H1 (cell line): Measurements from ENCODE around the gene CHAT. TPM values are rescaled to one million over a fixed set of nuclear protein-coding genes. Genes with fewer than 3 reads are reported as not detected.

Experiments used
- BACH1 ChIP-seq: IDR thresholded peaks from 2 replicates; pipeline ENCODE4 v1.6.1; 2012; ENCODE audit warnings: low read length, improper control_type of control experiment
- CBX8 ChIP-seq: fragments of 300-800, 300-1000 bp; sonication (generic); IDR thresholded peaks from 2 replicates; pipeline ENCODE4 v1.7.1; 2016; ENCODE audit warnings: low read depth, low read length, borderline replicate concordance
- E2F6 ChIP-seq: IDR thresholded peaks from 2 replicates; pipeline ENCODE4 v1.6.1; 2012; ENCODE audit warnings: inconsistent platforms
- HDAC6 ChIP-seq: IDR thresholded peaks from one replicate; pipeline ENCODE4 v1.7.1; 2012; ENCODE audit warnings: low read depth, mild to moderate bottlenecking, inconsistent platforms, low read length, moderate library complexity
- RBBP5 ChIP-seq: IDR thresholded peaks from 2 replicates; pipeline ENCODE4 v1.7.1; 2012; ENCODE audit warnings: low read depth, mild to moderate bottlenecking, inconsistent platforms, low read length, moderate library complexity, borderline replicate concordance
- SRF ChIP-seq: IDR thresholded peaks from 2 replicates; pipeline ENCODE4 v1.6.1; 2011; ENCODE audit warnings: mild to moderate bottlenecking, low read depth, low read length, moderate library complexity
- TAF1 ChIP-seq: IDR thresholded peaks from 2 replicates; pipeline ENCODE4 v1.6.1; 2011; ENCODE audit warnings: mild to moderate bottlenecking, low read depth, low read length
- polyA plus RNA-seq, 7 experiments: library from polyadenylated mRNA; depleted of rRNA in 3 of 7; stranded (reverse) in 5 of 7; unstranded in 2 of 7; fragments of >200 nt in 5 of 7; fragments of 200-250 nt in 2 of 7; gene quantifications; 1 replicate in 5 of 7; 2 replicates in 1 of 7; 4 replicates in 1 of 7; pipeline versions ENCODE4 v1.2.1 to v1.2.3, GENCODE V29; 2011 to 2013; ENCODE audit warnings: missing spikeins in 2 of 7, mixed read lengths in 2 of 7
- total RNA-seq: library from RNA; stranded (reverse); fragmentation: NEBNext Ultra II Directional; extraction: Animal tissue kit (Norgen Biotek cat#: 25700); gene quantifications from 2 replicates; pipeline ENCODE4 v1.2.1, GENCODE V29; 2021

The CHAT gene
- total and polyA plus RNA-seq, 2 of the 8 experiments (the other 6 are each of a cell fraction or from before 2014, with no cell fraction given) = not detected

DNA sequence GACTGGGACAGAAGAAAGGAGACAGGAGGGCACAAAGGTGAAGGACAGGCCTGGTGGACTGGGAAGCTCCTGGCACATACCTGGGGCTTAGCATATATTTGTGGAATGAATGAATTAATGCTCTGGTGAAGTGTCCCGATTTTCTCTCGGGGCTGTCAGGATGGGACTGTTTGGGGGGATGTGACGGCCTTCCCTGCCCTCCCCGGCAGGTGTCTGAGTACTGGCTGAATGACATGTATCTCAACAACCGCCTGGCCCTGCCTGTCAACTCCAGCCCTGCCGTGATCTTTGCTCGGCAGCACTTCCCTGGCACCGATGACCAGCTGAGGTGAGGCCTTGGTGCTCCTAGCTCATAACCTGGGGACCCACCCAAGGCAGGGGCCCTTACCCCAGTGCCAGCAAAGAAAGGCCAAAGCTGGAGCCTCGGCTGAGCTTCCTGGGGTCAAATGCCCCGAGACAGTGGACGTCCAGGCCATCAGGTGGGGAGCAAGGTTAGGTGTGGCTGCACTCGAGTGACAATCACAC lies 6.5 kb downstream of the CHAT start (continued):
- TF ChIP-seq CBX8 (no peak), RBBP5 (no peak), E2F6 (no peak), HDAC6 (no peak), TAF1 (no peak), BACH1 (no peak), SRF (no peak)
